ENCODE measurements around the gene FBXL13.
"Not testable (repeated sequence)": the region's sequence is repeated elsewhere in the genome, so short reads cannot be mapped to it uniquely, and the experiment has no call there.

The FBXL13 gene

DNA sequence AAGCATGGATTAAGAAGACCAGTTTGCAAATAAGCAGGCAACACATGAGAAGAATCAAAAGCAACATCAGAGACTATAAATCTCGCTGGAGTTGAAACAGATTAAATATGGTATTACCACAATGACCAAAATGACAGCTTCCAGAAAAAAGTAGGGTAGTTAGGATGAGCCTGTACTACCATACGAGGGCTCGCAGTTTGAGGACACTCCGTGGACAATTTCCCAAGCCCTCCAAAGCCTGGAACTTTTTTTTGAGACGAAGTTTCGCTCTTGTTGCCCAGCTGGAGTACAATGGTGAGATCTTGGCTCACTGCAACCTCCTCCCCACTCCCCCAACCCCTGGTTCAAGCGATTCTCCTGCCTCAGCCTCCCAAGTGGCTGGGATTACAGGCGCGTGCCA lies 160.8 kb downstream of the FBXL13 start:
- Histone ChIP-seq H3K27me3 (ENCODE audit: insufficient read depth, poor library complexity, severe bottlenecking) (no peaks in the 10 kb centered on the region), H3K4me3 (replicated peaks; ENCODE audit: insufficient read depth, low read length) (no peak overlapping the region), H3K27ac (replicated peaks) (no peak overlapping the region; the same call in 1 of the 2 replicates)
- TF ChIP-seq GABPA (IDR thresholded peaks at IDR 0.05; ENCODE audit: low read depth) (no peak), SPI1 (IDR thresholded peaks at IDR 0.05; ENCODE audit: borderline replicate concordance, low read depth) (no peak), POLR2AphosphoS5 (IDR thresholded peaks at IDR 0.05; ENCODE audit: low read depth) (no peak)
- TF ChIP-seq, protein P1, sequence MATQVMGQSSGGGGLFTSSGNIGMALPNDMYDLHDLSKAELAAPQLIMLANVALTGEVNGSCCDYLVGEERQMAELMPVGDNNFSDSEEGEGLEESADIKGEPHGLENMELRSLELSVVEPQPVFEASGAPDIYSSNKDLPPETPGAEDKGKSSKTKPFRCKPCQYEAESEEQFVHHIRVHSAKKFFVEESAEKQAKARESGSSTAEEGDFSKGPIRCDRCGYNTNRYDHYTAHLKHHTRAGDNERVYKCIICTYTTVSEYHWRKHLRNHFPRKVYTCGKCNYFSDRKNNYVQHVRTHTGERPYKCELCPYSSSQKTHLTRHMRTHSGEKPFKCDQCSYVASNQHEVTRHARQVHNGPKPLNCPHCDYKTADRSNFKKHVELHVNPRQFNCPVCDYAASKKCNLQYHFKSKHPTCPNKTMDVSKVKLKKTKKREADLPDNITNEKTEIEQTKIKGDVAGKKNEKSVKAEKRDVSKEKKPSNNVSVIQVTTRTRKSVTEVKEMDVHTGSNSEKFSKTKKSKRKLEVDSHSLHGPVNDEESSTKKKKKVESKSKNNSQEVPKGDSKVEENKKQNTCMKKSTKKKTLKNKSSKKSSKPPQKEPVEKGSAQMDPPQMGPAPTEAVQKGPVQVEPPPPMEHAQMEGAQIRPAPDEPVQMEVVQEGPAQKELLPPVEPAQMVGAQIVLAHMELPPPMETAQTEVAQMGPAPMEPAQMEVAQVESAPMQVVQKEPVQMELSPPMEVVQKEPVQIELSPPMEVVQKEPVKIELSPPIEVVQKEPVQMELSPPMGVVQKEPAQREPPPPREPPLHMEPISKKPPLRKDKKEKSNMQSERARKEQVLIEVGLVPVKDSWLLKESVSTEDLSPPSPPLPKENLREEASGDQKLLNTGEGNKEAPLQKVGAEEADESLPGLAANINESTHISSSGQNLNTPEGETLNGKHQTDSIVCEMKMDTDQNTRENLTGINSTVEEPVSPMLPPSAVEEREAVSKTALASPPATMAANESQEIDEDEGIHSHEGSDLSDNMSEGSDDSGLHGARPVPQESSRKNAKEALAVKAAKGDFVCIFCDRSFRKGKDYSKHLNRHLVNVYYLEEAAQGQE (IDR thresholded peaks at IDR 0.05; ENCODE audit: insufficient replicate concordance, low read depth): no peak
- TF ChIP-seq, protein P2, sequence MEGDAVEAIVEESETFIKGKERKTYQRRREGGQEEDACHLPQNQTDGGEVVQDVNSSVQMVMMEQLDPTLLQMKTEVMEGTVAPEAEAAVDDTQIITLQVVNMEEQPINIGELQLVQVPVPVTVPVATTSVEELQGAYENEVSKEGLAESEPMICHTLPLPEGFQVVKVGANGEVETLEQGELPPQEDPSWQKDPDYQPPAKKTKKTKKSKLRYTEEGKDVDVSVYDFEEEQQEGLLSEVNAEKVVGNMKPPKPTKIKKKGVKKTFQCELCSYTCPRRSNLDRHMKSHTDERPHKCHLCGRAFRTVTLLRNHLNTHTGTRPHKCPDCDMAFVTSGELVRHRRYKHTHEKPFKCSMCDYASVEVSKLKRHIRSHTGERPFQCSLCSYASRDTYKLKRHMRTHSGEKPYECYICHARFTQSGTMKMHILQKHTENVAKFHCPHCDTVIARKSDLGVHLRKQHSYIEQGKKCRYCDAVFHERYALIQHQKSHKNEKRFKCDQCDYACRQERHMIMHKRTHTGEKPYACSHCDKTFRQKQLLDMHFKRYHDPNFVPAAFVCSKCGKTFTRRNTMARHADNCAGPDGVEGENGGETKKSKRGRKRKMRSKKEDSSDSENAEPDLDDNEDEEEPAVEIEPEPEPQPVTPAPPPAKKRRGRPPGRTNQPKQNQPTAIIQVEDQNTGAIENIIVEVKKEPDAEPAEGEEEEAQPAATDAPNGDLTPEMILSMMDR (IDR thresholded peaks at IDR 0.05; ENCODE audit: insufficient read depth, low read length): no peak
- no peak for DNase-seq (ENCODE audit: low read depth in 1 of 2, low spot score in 1 of 2)

DNA sequence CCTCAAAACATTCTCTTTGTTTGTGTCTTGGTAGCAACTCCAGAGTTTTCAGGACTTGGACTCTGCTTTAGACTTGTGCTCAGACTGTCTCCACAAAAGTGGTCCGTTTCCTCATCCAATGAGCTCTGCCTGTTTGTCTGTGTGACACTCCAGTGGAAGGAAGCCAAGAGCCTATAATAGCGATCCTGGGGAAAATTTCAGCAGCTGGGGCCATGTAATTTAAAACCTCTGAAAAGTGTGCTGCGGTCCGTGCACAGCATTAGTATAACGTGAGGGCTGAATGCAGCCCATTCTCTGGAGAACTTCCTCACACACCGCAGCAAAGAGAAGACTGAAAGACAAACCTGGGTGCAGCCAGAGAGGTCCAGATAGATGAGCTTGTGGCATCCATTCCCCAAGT lies 161.9 kb downstream of the FBXL13 start, which contains the start of gene LRRC17:
LRRC17 (plus strand) TSS at position 259 of the 400 bp plus-strand sequence. CDS start 20,914 bp downstream, outside the sequence.
- peak in 1 of 2 experiments; percentile 38 for DNase-seq (ENCODE audit: low read depth in 1 of 2, low spot score in 1 of 2)
- Histone ChIP-seq H3K27ac (replicated peaks) (peak within 1 kb of the TSS; percentile 43), H3K27me3 (ENCODE audit: insufficient read depth, poor library complexity, severe bottlenecking) (no peaks in the 10 kb centered on the region), H3K4me3 (replicated peaks; ENCODE audit: insufficient read depth, low read length) (no peak within 1 kb of the TSS)
- TF ChIP-seq GABPA (IDR thresholded peaks at IDR 0.05; ENCODE audit: low read depth): no peak
- TF ChIP-seq, protein P1 (IDR thresholded peaks at IDR 0.05; ENCODE audit: insufficient replicate concordance, low read depth): no peak
- no peak for TF ChIP-seq POLR2AphosphoS5 (IDR thresholded peaks at IDR 0.05; ENCODE audit: low read depth)
- peak; percentile 14; the same call in 1 of the 2 replicates for TF ChIP-seq SPI1 (IDR thresholded peaks at IDR 0.05; ENCODE audit: borderline replicate concordance, low read depth)
- TF ChIP-seq, protein P2 (IDR thresholded peaks at IDR 0.05; ENCODE audit: insufficient read depth, low read length): no peak

DNA sequence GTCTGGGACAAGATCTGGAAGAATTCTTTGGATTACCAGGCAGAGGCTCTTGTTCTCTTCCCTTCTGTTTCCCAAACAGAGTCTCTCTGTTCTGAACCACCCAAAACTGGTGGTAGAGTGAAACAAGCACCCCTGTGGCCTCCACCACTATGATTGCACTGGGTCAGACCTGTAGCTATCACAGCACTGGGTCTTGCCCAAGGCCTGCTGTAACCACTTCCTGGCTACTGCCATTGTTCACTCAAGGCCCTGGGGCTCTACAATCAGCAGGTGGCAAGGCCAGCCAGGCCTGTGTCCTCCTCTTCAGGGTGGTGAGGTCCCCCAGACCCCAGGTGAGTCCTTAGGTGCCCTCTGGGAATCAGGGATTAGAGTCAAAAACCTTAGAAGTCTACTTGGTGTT lies 165.9 kb downstream of the FBXL13 start:
- TF ChIP-seq, protein P2 (IDR thresholded peaks at IDR 0.05; ENCODE audit: insufficient read depth, low read length): no peak
- TF ChIP-seq POLR2AphosphoS5 (IDR thresholded peaks at IDR 0.05; ENCODE audit: low read depth) (no peak), SPI1 (IDR thresholded peaks at IDR 0.05; ENCODE audit: borderline replicate concordance, low read depth) (no peak; the same call in 1 of the 2 replicates), GABPA (IDR thresholded peaks at IDR 0.05; ENCODE audit: low read depth) (no peak)
- TF ChIP-seq, protein P1 (IDR thresholded peaks at IDR 0.05; ENCODE audit: insufficient replicate concordance, low read depth): no peak
- DNase-seq (ENCODE audit: low read depth in 1 of 2, low spot score in 1 of 2): peak in 1 of 2 experiments; percentile 81
- H3K27me3 ChIP-seq (ENCODE audit: insufficient read depth, poor library complexity, severe bottlenecking): no peaks in the 10 kb centered on the region

DNA sequence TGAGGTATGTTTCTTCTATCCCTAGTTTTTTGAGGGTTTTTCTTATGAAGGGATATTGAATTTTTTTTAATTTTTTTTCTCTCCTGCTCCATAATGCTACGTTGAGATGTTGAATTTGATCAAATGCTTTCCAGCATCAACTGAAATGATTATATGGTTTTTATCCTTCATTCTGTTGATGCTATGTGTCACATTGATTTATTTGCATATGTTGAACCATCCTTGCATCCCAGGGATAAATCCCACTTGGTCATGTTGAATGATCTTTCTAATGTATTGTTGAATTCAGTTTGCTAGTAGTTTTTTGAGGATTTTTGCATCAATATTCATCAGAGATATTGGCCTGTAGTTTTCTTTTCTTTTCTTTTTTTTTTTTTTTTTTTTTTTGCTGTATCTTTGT lies 171.0 kb downstream of the FBXL13 start:
- not testable (repeated sequence) for H3K27ac ChIP-seq (replicated peaks); H3K27me3 ChIP-seq (ENCODE audit: insufficient read depth, poor library complexity, severe bottlenecking); DNase-seq (ENCODE audit: low read depth in 1 of 2, low spot score in 1 of 2)

More for the DNA sequence above, 165.9 kb downstream of the FBXL13 start:
- no peak overlapping the region for H3K4me3 ChIP-seq (replicated peaks; ENCODE audit: insufficient read depth, low read length)
- peak overlapping the region; percentile 60 for H3K27ac ChIP-seq (replicated peaks)

DNA sequence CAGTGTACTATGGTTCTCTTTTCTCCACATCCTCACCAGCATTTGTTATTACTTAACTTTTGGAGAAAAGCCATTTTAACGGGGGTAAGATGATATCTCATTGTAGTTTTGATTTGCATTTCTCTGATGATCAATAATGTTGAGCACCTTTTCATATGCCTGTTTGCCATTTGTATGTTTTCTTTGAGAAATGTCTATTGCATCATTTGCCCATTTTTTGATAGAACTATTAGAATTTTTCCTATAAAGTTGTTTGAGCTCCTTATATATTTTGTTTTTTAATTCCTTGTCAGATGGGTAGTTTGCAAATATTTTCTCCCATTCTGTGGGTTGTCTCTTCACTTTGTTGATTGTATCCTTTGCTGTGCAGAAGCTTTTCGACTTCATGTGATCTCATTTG lies 172.5 kb downstream of the FBXL13 start:
- not testable (repeated sequence) for H3K27ac ChIP-seq (replicated peaks); DNase-seq (ENCODE audit: low read depth in 1 of 2, low spot score in 1 of 2); H3K4me3 ChIP-seq (replicated peaks; ENCODE audit: insufficient read depth, low read length); H3K27me3 ChIP-seq (ENCODE audit: insufficient read depth, poor library complexity, severe bottlenecking)

More for the DNA sequence above, 171.0 kb downstream of the FBXL13 start:
- H3K4me3 ChIP-seq (replicated peaks; ENCODE audit: insufficient read depth, low read length): not testable (repeated sequence)
